ENCODE measurements around the gene MCTP2.

DNA sequence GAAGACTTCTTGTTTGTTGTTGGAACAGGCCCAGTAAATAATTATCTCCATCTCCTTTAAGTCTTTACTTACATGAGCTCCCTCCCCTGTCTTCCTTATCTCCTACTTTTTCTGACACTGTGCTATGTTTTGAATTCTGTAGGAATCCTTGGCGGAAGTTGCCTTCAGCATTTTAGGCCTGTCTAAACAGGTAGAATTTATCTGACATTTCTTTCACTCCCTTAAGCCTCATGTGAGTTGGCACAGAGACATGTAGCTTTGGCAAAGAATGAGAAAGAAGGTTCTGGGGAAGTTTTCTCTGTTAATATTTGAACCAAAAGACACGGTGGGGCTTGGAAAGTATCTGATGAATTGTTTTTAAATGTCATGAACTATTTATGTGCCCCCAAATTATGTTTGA is 8.1 kb downstream of the MCTP2 start:
- TF ChIP-seq, protein P1, sequence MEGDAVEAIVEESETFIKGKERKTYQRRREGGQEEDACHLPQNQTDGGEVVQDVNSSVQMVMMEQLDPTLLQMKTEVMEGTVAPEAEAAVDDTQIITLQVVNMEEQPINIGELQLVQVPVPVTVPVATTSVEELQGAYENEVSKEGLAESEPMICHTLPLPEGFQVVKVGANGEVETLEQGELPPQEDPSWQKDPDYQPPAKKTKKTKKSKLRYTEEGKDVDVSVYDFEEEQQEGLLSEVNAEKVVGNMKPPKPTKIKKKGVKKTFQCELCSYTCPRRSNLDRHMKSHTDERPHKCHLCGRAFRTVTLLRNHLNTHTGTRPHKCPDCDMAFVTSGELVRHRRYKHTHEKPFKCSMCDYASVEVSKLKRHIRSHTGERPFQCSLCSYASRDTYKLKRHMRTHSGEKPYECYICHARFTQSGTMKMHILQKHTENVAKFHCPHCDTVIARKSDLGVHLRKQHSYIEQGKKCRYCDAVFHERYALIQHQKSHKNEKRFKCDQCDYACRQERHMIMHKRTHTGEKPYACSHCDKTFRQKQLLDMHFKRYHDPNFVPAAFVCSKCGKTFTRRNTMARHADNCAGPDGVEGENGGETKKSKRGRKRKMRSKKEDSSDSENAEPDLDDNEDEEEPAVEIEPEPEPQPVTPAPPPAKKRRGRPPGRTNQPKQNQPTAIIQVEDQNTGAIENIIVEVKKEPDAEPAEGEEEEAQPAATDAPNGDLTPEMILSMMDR (IDR thresholded peaks at IDR 0.05 in 4 of 5, conservative IDR thresholded peaks at IDR 0.05 in 1 of 5) = no peak
- TF ChIP-seq POLR2A (IDR thresholded peaks at IDR 0.05) = no peak

Data from gastrocnemius medialis (tissue), 4 donors.